ENCODE measurements around the gene PARD3.

DNA sequence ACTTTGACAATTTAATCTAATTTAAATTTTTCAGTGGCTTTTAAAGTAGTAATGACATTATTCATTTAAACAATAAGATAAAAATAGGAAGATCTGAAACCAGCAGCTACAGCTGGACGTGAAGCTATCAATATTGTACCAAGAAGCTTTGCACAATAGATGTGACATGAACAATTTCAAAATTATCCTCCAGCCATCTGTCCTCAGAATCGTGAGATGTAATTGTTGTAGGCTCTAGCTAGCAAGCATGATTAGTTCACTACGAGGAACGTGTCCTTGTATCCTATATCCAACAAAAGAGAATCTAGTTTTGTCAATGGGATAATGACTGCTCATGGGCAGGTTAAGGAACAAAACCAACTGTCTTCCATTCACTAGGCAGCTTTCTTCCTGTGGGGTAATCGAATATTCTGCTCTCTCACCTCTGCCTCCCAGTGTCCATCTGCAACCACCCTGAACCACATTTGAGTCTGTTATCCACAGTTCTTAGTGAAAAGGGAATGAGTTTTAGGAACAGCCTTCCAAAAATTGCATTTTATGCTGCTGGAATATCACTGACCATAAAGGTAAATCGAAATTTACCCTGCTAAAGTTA is 247.3 kb downstream of the PARD3 start:
- TF ChIP-seq CTCF (IDR thresholded peaks at IDR 0.05; ENCODE audit: low read depth, low read length, poor library complexity, severe bottlenecking) (no peak), EZH2phosphoT487 (IDR thresholded peaks at IDR 0.05; ENCODE audit: borderline replicate concordance, low read length) (no peak)
